SHP77 (cell line): Measurements from ENCODE around the gene RELCH.

Source experiments
- DNase-seq, 2 experiments: peaks; one replicate each; lab custom pipeline; 2025; lab: John Stamatoyannopoulos, UW

The RELCH gene

GRCh38 chr18:62262061-62262460 lies 75.0 kb downstream of the RELCH start:
- DNase-seq: no peak

- no peak for DNase-seq
Measured at GRCh38 chr18:62264984-62265383, 77.9 kb downstream of the RELCH start.

GRCh38 chr18:62277045-62277444 lies 90.0 kb downstream of the RELCH start:
- DNase-seq: no peak

- no peak for DNase-seq
Measured at GRCh38 chr18:62279561-62279960, 92.5 kb downstream of the RELCH start.

GRCh38 chr18:62280058-62280457 lies 93.0 kb downstream of the RELCH start:
- DNase-seq: no peak

GRCh38 chr18:62280786-62281185 lies 93.7 kb downstream of the RELCH start:
- DNase-seq: no peak

- DNase-seq: no peak
Measured at GRCh38 chr18:62281684-62282083, 94.6 kb downstream of the RELCH start.

- DNase-seq: no peak
Measured at GRCh38 chr18:62282188-62282629, 95.2 kb downstream of the RELCH start.

GRCh38 chr18:62284637-62285036 lies 97.6 kb downstream of the RELCH start:
- no peak for DNase-seq

GRCh38 chr18:62285281-62285680 lies 98.2 kb downstream of the RELCH start:
- no peak for DNase-seq

GRCh38 chr18:62287781-62288664 lies 101.0 kb downstream of the RELCH start:
- DNase-seq: no peak

- no peak for DNase-seq
Measured at GRCh38 chr18:62288665-62289008, 101.6 kb downstream of the RELCH start.

- no peak for DNase-seq
Measured at GRCh38 chr18:62289047-62289446, 102.0 kb downstream of the RELCH start.

GRCh38 chr18:62294073-62294472 lies 107.0 kb downstream of the RELCH start:
- DNase-seq: no peak

GRCh38 chr18:62300359-62300963 lies 113.4 kb downstream of the RELCH start:
- no peak for DNase-seq

- no peak for DNase-seq
Measured at GRCh38 chr18:62301322-62301721, 114.3 kb downstream of the RELCH start.

GRCh38 chr18:62312851-62313250 lies 125.8 kb downstream of the RELCH start:
- DNase-seq: no peak

GRCh38 chr18:62318228-62319180 lies 131.4 kb downstream of the RELCH start:
- no peak for DNase-seq

- DNase-seq: no peak
Measured at GRCh38 chr18:62321201-62321600, 134.1 kb downstream of the RELCH start.

- DNase-seq: no peak
Measured at GRCh38 chr18:62323483-62324180, 136.6 kb downstream of the RELCH start.

- DNase-seq: no peak
Measured at GRCh38 chr18:62324181-62324828, 137.2 kb downstream of the RELCH start.
